GM21529 (cell line): ENCODE measurements around the gene MRAP2.

ENCODE experiments used
- ATAC-seq: cut with Tn5 transposase; IDR thresholded peaks from one replicate; pipeline ENCODE4 v1.9.1; 2021; ENCODE audit not compliant: unreplicated experiment

The MRAP2 gene

GRCh38 chr6:84033523-84034451 is at the start of gene MRAP2:
Gene MRAP2 (plus strand): TSS chr6:84033772. CDS start chr6:84055319, 21,547 bp downstream.
- peak; percentile 58 for ATAC-seq

- no peak for ATAC-seq
Measured at GRCh38 chr6:83984411-83984810, 49.2 kb upstream of the MRAP2 start.

GRCh38 chr6:83985308-83985713 is 48.3 kb upstream of the MRAP2 start:
- no peak for ATAC-seq

- ATAC-seq, result no peak
Measured at GRCh38 chr6:83985715-83986114, 47.9 kb upstream of the MRAP2 start.

GRCh38 chr6:83998021-83998584 is 35.5 kb upstream of the MRAP2 start:
- ATAC-seq, result no peak

- no peak for ATAC-seq
Measured at GRCh38 chr6:84001119-84001518, 32.5 kb upstream of the MRAP2 start.

GRCh38 chr6:84002226-84002625 is 31.3 kb upstream of the MRAP2 start:
- no peak for ATAC-seq

- no peak for ATAC-seq
Measured at GRCh38 chr6:84003131-84003530, 30.4 kb upstream of the MRAP2 start.

GRCh38 chr6:84003654-84004053 is 29.9 kb upstream of the MRAP2 start:
- no peak for ATAC-seq

GRCh38 chr6:84007871-84008270 is 25.7 kb upstream of the MRAP2 start:
- ATAC-seq, result no peak

GRCh38 chr6:84013354-84013753 is 20.2 kb upstream of the MRAP2 start:
- no peak for ATAC-seq

GRCh38 chr6:84013931-84014330 is 19.6 kb upstream of the MRAP2 start:
- ATAC-seq, result no peak

GRCh38 chr6:84016029-84016428 is 17.5 kb upstream of the MRAP2 start:
- no peak for ATAC-seq

- peak; percentile 73 for ATAC-seq
Measured at GRCh38 chr6:84017709-84018452, 15.7 kb upstream of the MRAP2 start.

GRCh38 chr6:84018453-84019061 is 15.0 kb upstream of the MRAP2 start:
- no peak for ATAC-seq

GRCh38 chr6:84019141-84019841 is 14.3 kb upstream of the MRAP2 start:
- ATAC-seq, result no peak

- ATAC-seq, result no peak
Measured at GRCh38 chr6:84019842-84020211, 13.7 kb upstream of the MRAP2 start.

- no peak for ATAC-seq
Measured at GRCh38 chr6:84021625-84022024, 11.9 kb upstream of the MRAP2 start.

- no peak for ATAC-seq
Measured at GRCh38 chr6:84026721-84027164, 6.8 kb upstream of the MRAP2 start.

GRCh38 chr6:84027340-84028181 is 6.0 kb upstream of the MRAP2 start:
- ATAC-seq, result no peak
